Choroid plexus epithelial cell (primary cell): ENCODE measurements around the gene ZNF423.

Experiments used
- DNase-seq: peaks from one replicate; pipeline ENCODE4 v3.0.0-alpha.2; 2010; ENCODE audit warnings: low read depth
- H3K4me3 ChIP-seq: 2 replicates; pipeline ENCODE4 v1.5.1; 2011; ENCODE audit warnings: low read depth, mild to moderate bottlenecking, control low read depth, low read length, moderate library complexity
- TF ChIP-seq, protein P1 (sequence below): conservative IDR thresholded peaks from 2 replicates; pipeline ENCODE4 v1.5.1; 2011; ENCODE audit warnings: low read depth, mild to moderate bottlenecking, control low read depth, inconsistent platforms, low read length, moderate library complexity

ZNF423 gene

DNA sequence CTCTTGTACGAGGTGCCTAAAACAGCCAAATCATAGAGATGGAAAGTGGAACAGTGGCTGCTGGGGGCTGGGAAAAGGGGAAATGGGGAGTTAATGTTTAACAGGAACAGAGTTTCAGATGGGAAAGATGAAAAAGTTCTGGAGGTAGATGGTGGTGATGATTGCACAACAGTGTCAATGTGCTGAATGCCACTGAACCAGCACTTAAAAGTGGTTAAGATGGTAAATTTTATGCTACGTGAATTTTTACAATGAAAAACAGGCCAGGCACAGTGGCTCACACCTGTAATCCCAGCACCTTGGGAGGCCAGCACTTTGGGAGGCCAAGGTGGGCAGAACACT, 351.9 kb downstream of the ZNF423 start:
- H3K4me3 ChIP-seq, result no peak overlapping the region
- TF ChIP-seq, protein P1, sequence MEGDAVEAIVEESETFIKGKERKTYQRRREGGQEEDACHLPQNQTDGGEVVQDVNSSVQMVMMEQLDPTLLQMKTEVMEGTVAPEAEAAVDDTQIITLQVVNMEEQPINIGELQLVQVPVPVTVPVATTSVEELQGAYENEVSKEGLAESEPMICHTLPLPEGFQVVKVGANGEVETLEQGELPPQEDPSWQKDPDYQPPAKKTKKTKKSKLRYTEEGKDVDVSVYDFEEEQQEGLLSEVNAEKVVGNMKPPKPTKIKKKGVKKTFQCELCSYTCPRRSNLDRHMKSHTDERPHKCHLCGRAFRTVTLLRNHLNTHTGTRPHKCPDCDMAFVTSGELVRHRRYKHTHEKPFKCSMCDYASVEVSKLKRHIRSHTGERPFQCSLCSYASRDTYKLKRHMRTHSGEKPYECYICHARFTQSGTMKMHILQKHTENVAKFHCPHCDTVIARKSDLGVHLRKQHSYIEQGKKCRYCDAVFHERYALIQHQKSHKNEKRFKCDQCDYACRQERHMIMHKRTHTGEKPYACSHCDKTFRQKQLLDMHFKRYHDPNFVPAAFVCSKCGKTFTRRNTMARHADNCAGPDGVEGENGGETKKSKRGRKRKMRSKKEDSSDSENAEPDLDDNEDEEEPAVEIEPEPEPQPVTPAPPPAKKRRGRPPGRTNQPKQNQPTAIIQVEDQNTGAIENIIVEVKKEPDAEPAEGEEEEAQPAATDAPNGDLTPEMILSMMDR, result no peak
- no peak for DNase-seq

GRCh38 chr16:49503256-49504022, 352.5 kb downstream of the ZNF423 start:
- TF ChIP-seq, protein P1, result no peak
- H3K4me3 ChIP-seq, result no peak overlapping the region
- DNase-seq, result no peak

DNA sequence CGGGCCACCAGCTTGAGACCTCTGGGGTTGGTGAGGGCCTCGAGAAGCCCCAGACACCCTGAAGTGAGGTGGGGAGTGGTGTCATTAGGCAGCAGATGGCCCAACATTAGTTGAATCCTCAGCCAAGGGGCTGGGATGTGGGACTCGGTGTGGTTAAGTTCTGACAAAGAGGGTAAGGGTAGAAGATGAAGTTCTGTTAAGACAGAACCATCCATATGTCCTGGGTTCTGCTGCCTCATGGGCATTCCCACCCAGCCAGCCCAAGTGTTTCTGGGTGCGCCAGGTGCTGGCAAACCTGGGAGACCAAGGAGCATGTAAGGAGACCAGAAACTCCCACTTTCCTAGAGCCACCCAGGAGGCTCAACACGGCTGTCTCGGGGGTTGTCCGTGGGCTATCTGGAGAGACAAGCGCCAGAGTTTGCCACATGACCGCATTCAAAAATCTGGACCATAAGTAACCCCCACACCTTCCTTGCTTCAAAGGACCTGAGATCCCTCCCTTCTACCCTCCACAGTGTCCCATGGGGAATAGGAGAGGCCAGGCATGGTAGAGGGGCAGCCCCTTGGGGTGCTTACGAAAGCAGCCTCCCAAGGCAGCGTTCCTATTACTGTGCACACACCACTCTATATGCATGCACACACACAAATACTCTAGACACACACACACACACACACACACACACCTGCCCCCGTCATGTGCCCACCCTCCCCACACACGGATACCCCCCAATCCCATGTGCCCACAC, 353.6 kb downstream of the ZNF423 start:
- TF ChIP-seq, protein P1, result no peak
- DNase-seq, result no peak
- no peak overlapping the region for H3K4me3 ChIP-seq

- no peak overlapping the region for H3K4me3 ChIP-seq
- TF ChIP-seq, protein P1, result no peak
- no peak for DNase-seq
Observed at GRCh38 chr16:49499869-49500610, 355.9 kb downstream of the ZNF423 start.

DNA sequence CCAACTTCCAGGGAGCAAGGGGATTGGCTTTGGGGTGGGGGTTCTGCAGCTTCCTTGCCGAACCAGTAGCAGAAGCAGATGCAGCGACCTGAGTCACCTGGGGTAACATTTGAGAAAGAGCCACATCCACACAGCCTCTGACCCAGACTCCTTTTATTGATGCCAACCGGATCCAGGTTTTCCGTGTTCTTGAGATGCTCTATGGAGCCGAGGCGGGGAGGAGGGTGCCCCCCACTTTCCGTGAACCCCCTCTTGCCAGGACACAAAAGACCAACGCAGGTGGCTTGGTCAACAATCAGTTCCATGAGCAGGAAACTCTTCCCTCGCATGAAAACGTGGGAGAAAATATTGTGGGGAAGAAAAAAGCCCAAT, 356.5 kb downstream of the ZNF423 start:
- no peak for DNase-seq
- H3K4me3 ChIP-seq, result no peak overlapping the region
- TF ChIP-seq, protein P1, result no peak

GRCh38 chr16:49498666-49499413, 357.1 kb downstream of the ZNF423 start:
- TF ChIP-seq, protein P1, result no peak
- H3K4me3 ChIP-seq, result no peak overlapping the region
- no peak for DNase-seq
